Keratinocyte (primary cell): ENCODE measurements around the gene USE1. TPM values are rescaled to one million over a fixed set of nuclear protein-coding genes. Genes with fewer than 3 reads are reported as not detected.

ENCODE experiments used
- DNase-seq: peaks from one replicate; pipeline ENCODE4 v3.0.0-alpha.2; 2011; ENCODE audit warnings: low read depth, missing footprints, low spot score
- FAIRE-seq: peaks from 2 replicates; lab custom pipeline; 2011; peaks lifted over from hg19 to GRCh38; lab: Jason Lieb, UNC
- H2AFZ ChIP-seq: 2 replicates; pipeline ENCODE4 v1.6.0; 2012; ENCODE audit warnings: low read length, control low read depth, inconsistent platforms; ENCODE audit not compliant: control insufficient read depth
- H3K27ac ChIP-seq: 2 replicates; pipeline ENCODE4 v1.5.1; 2011; ENCODE audit warnings: low read length; ENCODE audit not compliant: control insufficient read depth, insufficient read depth
- H3K27me3 ChIP-seq: 3 replicates; pipeline ENCODE4 v1.6.0; 2011; ENCODE audit warnings: low read length; ENCODE audit not compliant: control insufficient read depth, insufficient read depth; ENCODE audit errors: extremely low read depth
- H3K36me3 ChIP-seq, 2 experiments: 2 replicates in 1 of 2; 3 replicates in 1 of 2; pipeline ENCODE4 v1.5.1; 2011; ENCODE audit warnings: low read length in 2 of 2, mild to moderate bottlenecking in 1 of 2; ENCODE audit not compliant: control insufficient read depth in 2 of 2, insufficient read depth in 2 of 2; ENCODE audit errors: extremely low read depth in 1 of 2
- H3K4me1 ChIP-seq: 3 replicates; pipeline ENCODE4 v1.5.1; 2011; ENCODE audit warnings: low read length; ENCODE audit not compliant: control insufficient read depth, insufficient read depth; ENCODE audit errors: extremely low read depth
- H3K4me2 ChIP-seq: 3 replicates; pipeline ENCODE4 v1.6.0; 2011; ENCODE audit warnings: low read depth, low read length; ENCODE audit not compliant: control insufficient read depth, insufficient read depth; ENCODE audit errors: extremely low read depth
- H3K4me3 ChIP-seq, 3 experiments: fragments of 200-600 bp in 1 of 3; sonication (generic) in 1 of 3; 2 replicates in 2 of 3; 3 replicates in 1 of 3; pipeline ENCODE4 v1.5.1; 2011 to 2016; ENCODE audit warnings: low read length in 3 of 3, mild to moderate bottlenecking in 3 of 3, control low read depth in 2 of 3, inconsistent platforms in 1 of 3, low read depth in 1 of 3, mixed read lengths in 1 of 3, mixed run types in 1 of 3, moderate library complexity in 1 of 3; ENCODE audit not compliant: control insufficient read depth in 2 of 3, insufficient read depth in 2 of 3; ENCODE audit errors: extremely low read depth in 1 of 3
- H3K79me2 ChIP-seq: 2 replicates; pipeline ENCODE4 v1.6.0; 2012; ENCODE audit warnings: low read length; ENCODE audit not compliant: control insufficient read depth, insufficient read depth
- H3K9ac ChIP-seq: 3 replicates; pipeline ENCODE4 v1.6.0; 2011; ENCODE audit warnings: low read length; ENCODE audit not compliant: control insufficient read depth, insufficient read depth; ENCODE audit errors: extremely low read depth
- H3K9me1 ChIP-seq: 3 replicates; pipeline ENCODE4 v1.6.0; 2011; ENCODE audit warnings: low read length; ENCODE audit not compliant: control insufficient read depth, insufficient read depth; ENCODE audit errors: extremely low read depth
- H3K9me3 ChIP-seq: 2 replicates; pipeline ENCODE4 v1.5.1; 2012; ENCODE audit warnings: low read depth, low read length; ENCODE audit not compliant: control insufficient read depth
- H4K20me1 ChIP-seq: 3 replicates; pipeline ENCODE4 v1.6.0; 2011; ENCODE audit warnings: low read length; ENCODE audit not compliant: control insufficient read depth, insufficient read depth; ENCODE audit errors: extremely low read depth
- EZH2 ChIP-seq: IDR thresholded peaks from one replicate; pipeline ENCODE4 v1.6.1; 2012; ENCODE audit warnings: inconsistent platforms, mild to moderate bottlenecking, low read length, moderate library complexity
- dilution Hi-C: fragments of 300-500 bp; cut with MboI; formaldehyde crosslinking; loops from one replicate; pipeline ENCODE4 v1.7.0; 2020; ENCODE audit warnings: low sequenced_read_pairs; ENCODE audit not compliant: extremely low pct_ligation_motif_present
- polyA plus RNA-seq, 5 experiments: library from polyadenylated mRNA; depleted of rRNA in 3 of 5; stranded (reverse) in 3 of 5; stranded (forward) in 1 of 5; unstranded in 1 of 5; fragments of >200 nt; gene quantifications; 1 replicate in 1 of 5; 2 replicates in 3 of 5; 3 replicates in 1 of 5; pipeline versions ENCODE4 v1.2.1 to v1.2.3, GENCODE V29; 2011 to 2012; ENCODE audit warnings: missing spikeins in 2 of 5, low read depth in 1 of 5, low replicate concordance in 1 of 5
- TF ChIP-seq, protein P1 (sequence below), 3 experiments: IDR thresholded peaks in 1 of 3; conservative IDR thresholded peaks in 1 of 3; optimal IDR thresholded peaks in 1 of 3; 2 replicates in 2 of 3; 3 replicates in 1 of 3; pipeline versions ENCODE3 to v1.5.1; 2011; ENCODE audit warnings: low read length in 3 of 3, mild to moderate bottlenecking in 3 of 3, moderate library complexity in 2 of 3, control low read depth in 1 of 3, inconsistent platforms in 1 of 3; ENCODE audit not compliant: insufficient read depth in 2 of 3; ENCODE audit errors: extremely low read depth in 1 of 3

USE1 gene
- polyA plus RNA-seq, 1 donor (not counting 4 experiments of a cell fraction or from before 2014, with no cell fraction given): 18.0 TPM

DNA sequence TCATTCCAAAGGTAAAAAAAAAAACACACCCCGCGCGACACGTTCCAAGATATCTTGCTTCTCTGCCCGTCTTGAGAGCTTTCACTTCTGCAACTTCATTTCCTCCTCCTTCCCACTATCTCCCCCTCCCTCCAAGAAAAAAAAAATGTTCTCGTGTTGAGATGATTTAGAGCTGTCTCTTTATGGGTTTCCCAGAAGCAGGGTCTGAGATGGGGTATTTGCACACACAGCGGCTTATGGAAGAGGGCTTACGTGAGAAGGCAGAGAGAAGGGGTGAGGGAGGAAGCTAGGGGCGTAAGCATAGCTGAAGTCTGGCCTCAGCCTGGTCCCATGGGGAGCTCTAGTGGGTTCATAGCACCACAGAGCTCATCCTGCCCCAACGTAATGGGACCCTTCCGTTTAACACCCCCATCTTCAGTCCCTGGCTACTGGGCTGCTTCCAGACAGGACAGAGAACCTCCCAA, 31.3 kb upstream of the USE1 start:
- dilution Hi-C loops: no loop called here
- H3K4me3 ChIP-seq: no peak overlapping the region
- H3K9me3 ChIP-seq: no peaks in the 10 kb centered on the region
- H4K20me1 ChIP-seq: no peaks in the 10 kb centered on the region
- H3K36me3 ChIP-seq: peaks cover 11 to 34% of the 10 kb centered on the region in 2 experiments
- TF ChIP-seq, protein P1, sequence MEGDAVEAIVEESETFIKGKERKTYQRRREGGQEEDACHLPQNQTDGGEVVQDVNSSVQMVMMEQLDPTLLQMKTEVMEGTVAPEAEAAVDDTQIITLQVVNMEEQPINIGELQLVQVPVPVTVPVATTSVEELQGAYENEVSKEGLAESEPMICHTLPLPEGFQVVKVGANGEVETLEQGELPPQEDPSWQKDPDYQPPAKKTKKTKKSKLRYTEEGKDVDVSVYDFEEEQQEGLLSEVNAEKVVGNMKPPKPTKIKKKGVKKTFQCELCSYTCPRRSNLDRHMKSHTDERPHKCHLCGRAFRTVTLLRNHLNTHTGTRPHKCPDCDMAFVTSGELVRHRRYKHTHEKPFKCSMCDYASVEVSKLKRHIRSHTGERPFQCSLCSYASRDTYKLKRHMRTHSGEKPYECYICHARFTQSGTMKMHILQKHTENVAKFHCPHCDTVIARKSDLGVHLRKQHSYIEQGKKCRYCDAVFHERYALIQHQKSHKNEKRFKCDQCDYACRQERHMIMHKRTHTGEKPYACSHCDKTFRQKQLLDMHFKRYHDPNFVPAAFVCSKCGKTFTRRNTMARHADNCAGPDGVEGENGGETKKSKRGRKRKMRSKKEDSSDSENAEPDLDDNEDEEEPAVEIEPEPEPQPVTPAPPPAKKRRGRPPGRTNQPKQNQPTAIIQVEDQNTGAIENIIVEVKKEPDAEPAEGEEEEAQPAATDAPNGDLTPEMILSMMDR (optimal IDR thresholded peaks at IDR 0.05 in 1 of 3, IDR thresholded peaks at IDR 0.05 in 1 of 3, conservative IDR thresholded peaks at IDR 0.05 in 1 of 3; ENCODE audit: extremely low read depth in 1 of 3, insufficient read depth in 2 of 3, low read length in 3 of 3): no peak
- TF ChIP-seq EZH2: no peak
- H3K27ac ChIP-seq: no peak overlapping the region
- DNase-seq (no peak), FAIRE-seq (no peak)
- no peaks in the 10 kb centered on the region for H3K4me1 ChIP-seq
- H3K4me2 ChIP-seq: no peak overlapping the region
- H3K27me3 ChIP-seq: no peaks in the 10 kb centered on the region
- no peak overlapping the region for H2AFZ ChIP-seq
- H3K9ac ChIP-seq: no peak overlapping the region
- no peaks in the 10 kb centered on the region for H3K79me2 ChIP-seq
- H3K9me1 ChIP-seq: no peaks in the 10 kb centered on the region

DNA sequence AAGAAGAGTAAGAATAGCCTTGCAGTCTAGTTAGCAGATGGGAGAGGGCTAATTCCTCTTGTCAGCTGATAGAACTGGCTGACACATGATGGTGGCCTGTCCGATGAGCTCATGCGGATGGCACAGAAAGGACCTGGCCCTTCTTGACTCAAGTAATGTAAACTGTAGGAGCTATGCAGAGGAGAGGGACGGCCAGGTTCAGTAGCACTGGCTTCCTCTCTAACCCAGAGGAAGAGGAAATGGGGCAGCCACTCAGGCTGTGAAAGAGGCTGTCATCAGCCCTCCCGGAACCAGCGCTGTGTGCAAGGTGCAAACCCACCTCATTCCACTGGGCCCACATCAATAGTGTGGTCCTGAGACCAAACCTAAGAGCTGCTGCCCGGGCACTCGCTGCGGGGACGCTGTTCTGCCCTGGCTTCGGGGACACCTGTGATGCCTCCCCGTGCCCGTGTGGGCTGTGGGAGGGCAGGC, 30.8 kb upstream of the USE1 start:
- Histone ChIP-seq H3K9me1 (no peaks in the 10 kb centered on the region), H3K27ac (no peak overlapping the region), H2AFZ (no peak overlapping the region), H3K9me3 (no peaks in the 10 kb centered on the region), H3K4me2 (no peak overlapping the region), H3K79me2 (no peaks in the 10 kb centered on the region), H4K20me1 (no peaks in the 10 kb centered on the region), H3K36me3 (peaks cover 11 to 38% of the 10 kb centered on the region in 2 experiments), H3K4me3 (no peak overlapping the region), H3K4me1 (no peaks in the 10 kb centered on the region), H3K27me3 (no peaks in the 10 kb centered on the region), H3K9ac (no peak overlapping the region)
- dilution Hi-C loops: no loop called here
- DNase-seq: no peak
- TF ChIP-seq, protein P1 (optimal IDR thresholded peaks at IDR 0.05 in 1 of 3, IDR thresholded peaks at IDR 0.05 in 1 of 3, conservative IDR thresholded peaks at IDR 0.05 in 1 of 3; ENCODE audit: extremely low read depth in 1 of 3, insufficient read depth in 2 of 3, low read length in 3 of 3): no peak
- TF ChIP-seq EZH2: no peak
- FAIRE-seq: no peak
